Gastroesophageal sphincter (tissue), 3 donors: ENCODE results near the gene KCNAB1.

Experiments used
- EP300 ChIP-seq: sonication (generic); formaldehyde crosslinking; IDR thresholded peaks from one replicate; pipeline ENCODE4 v1.6.1; 2017; ENCODE audit warnings: antibody characterized with exemption, mild to moderate bottlenecking
- POLR2A ChIP-seq, 2 donors: fragments of 450-650 bp; IDR thresholded peaks; one replicate each; pipeline ENCODE4 v1.6.1; 2017; ENCODE audit warnings: antibody characterized with exemption in 2 of 2, mild to moderate bottlenecking in 2 of 2, moderate library complexity in 1 of 2
- POLR2AphosphoS5 ChIP-seq: sonication (generic); formaldehyde crosslinking; IDR thresholded peaks from one replicate; pipeline ENCODE4 v1.6.1; 2017; ENCODE audit warnings: antibody characterized with exemption
- TF ChIP-seq, protein P1 (sequence below), 4 experiments: fragments of 200-600 bp in 2 of 4; fragments of 450-650 bp in 2 of 4; sonication (generic) in 1 of 4; IDR thresholded peaks; one replicate each; pipeline ENCODE4 v1.5.1; 2017 to 2019; ENCODE audit warnings: antibody characterized with exemption in 4 of 4, mild to moderate bottlenecking in 2 of 4, moderate library complexity in 2 of 4

DNA sequence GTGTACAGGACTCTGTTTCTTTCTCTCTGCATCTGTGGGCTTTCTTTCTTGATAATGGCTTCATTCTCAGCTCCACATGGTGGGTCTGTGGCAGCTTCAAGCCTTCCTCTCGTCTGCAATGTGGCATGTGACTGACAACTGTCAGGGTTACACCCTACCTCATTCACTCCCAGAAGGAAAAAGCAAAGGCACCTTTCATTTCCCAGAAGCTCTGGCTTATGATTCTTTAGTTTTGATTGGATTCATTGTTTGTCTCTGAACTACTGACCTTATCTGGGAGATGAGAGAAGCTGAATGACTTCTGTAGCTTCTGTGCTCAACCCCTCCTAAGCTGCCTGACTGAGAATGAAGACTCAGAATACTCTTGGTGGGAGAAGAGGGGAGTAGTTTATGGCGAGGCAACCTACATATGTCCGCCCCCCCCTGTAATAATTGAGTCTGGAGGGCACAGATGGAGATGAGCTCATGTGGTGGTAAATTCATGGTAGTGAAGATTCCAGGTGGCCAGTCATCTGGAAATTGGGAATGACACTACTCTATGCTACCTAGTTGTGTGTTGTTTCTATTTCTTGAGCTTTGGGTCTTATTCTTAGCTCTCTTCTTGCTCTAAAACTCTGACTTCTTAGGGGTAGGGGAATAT is 38.4 kb downstream of the KCNAB1 start:
- TF ChIP-seq POLR2AphosphoS5 (no peak), POLR2A (IDR thresholded peaks at IDR 0.05) (no peak), EP300 (no peak)
- TF ChIP-seq, protein P1, sequence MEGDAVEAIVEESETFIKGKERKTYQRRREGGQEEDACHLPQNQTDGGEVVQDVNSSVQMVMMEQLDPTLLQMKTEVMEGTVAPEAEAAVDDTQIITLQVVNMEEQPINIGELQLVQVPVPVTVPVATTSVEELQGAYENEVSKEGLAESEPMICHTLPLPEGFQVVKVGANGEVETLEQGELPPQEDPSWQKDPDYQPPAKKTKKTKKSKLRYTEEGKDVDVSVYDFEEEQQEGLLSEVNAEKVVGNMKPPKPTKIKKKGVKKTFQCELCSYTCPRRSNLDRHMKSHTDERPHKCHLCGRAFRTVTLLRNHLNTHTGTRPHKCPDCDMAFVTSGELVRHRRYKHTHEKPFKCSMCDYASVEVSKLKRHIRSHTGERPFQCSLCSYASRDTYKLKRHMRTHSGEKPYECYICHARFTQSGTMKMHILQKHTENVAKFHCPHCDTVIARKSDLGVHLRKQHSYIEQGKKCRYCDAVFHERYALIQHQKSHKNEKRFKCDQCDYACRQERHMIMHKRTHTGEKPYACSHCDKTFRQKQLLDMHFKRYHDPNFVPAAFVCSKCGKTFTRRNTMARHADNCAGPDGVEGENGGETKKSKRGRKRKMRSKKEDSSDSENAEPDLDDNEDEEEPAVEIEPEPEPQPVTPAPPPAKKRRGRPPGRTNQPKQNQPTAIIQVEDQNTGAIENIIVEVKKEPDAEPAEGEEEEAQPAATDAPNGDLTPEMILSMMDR (IDR thresholded peaks at IDR 0.05) = no peak
